ENCODE measurements around the gene LIN37.
"Not testable (repeated sequence)": the region's sequence is repeated elsewhere in the genome, so short reads cannot be mapped to it uniquely, and the experiment has no call there.

The LIN37 gene

GRCh38 chr19:35757231-35757748 is 8.9 kb downstream of the LIN37 start:
- peak overlapping the region; percentile 95 for H3K27ac Mint-ChIP-seq
- H3K9me3 Mint-ChIP-seq, result no peaks in the 10 kb centered on the region
- peaks cover 33% of the 10 kb centered on the region for H3K36me3 Mint-ChIP-seq
- H3K4me1 Mint-ChIP-seq, result peaks cover 46% of the 10 kb centered on the region
- CTCF ChIA-PET, result no interaction called here
- H3K27me3 Mint-ChIP-seq, result peaks cover 13% of the 10 kb centered on the region
- peak overlapping the region; percentile 93 for H3K4me3 Mint-ChIP-seq
- DNase-seq, result peak; percentile 46

GRCh38 chr19:35757749-35758608 is 9.6 kb downstream of the LIN37 start, which contains the start of gene PROSER3:
TSS of gene PROSER3 (plus strand) at chr19:35758176. CDS start at chr19:35758216, 40 bp downstream.
- Mint-ChIP-seq H3K4me3 (peak within 1 kb of the TSS; percentile 93), H3K36me3 (peaks cover 33% of the 10 kb centered on the region), H3K27me3 (peaks cover 13% of the 10 kb centered on the region), H3K4me1 (peaks cover 46% of the 10 kb centered on the region), H3K9me3 (no peaks in the 10 kb centered on the region), H3K27ac (peak within 1 kb of the TSS; percentile 95)
- peak; percentile 99 for DNase-seq
- CTCF ChIA-PET, result no interaction called here

DNA sequence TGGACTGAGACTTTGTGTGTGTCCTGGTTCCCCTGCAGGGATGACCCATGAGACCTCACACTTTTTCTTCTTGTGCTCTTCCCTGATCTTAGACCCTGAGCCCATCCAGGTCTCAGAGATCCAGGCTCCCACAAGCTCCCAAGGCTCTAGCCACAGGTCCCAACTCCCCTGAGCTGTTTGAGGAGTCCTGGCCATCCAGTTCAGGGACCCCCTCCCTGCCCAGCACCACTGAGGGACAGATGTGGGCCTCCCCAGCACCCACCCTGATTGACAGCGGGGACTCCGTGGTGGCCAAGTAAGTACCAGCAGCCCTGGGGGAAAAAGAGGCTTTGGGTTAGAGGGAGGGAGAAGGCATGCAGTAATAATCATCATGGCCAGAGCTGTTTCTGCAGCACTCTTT is 11.3 kb downstream of the LIN37 start:
- peaks cover 26% of the 10 kb centered on the region for H3K36me3 Mint-ChIP-seq
- H3K27me3 Mint-ChIP-seq, result peaks cover 13% of the 10 kb centered on the region
- no peak for DNase-seq
- peak overlapping the region; percentile 93 for H3K4me3 Mint-ChIP-seq
- CTCF ChIA-PET, result no interaction called here
- H3K27ac Mint-ChIP-seq, result peak overlapping the region; percentile 66
- peaks cover 46% of the 10 kb centered on the region for H3K4me1 Mint-ChIP-seq
- no peaks in the 10 kb centered on the region for H3K9me3 Mint-ChIP-seq

DNA sequence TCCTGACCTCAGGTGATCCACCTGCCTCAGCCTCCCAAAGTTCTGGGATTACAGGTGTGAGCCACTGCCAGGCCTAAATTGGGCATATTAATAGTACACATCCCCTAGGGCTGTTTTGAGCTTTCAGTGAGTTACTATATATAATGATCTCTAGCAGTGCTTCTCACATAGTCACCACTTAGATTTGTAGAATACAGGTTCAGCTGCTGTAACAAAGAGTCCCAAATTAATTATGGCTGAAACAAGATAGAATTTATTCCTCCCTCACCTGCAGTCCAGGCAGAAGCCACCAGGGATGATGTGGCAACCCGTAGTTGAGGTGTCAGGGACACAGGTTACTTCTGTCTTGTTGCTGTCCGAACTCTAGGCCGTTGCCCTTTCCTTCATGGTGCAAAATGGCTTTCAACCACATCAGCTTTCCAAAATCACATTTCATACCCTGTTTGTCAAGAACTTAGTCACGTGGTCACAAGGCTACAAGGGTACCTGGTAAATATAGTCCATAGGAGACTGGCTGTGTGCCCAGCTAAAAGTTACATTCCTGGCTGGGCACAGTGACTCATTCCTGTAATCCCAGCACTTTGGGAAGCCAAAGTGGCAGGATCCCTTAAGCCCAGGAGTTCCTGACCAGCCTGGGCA is 12.5 kb downstream of the LIN37 start:
- Mint-ChIP-seq H3K27me3 (peaks cover 13% of the 10 kb centered on the region), H3K27ac (no peak overlapping the region), H3K36me3 (peaks cover 26% of the 10 kb centered on the region), H3K9me3 (no peaks in the 10 kb centered on the region), H3K4me1 (peaks cover 42% of the 10 kb centered on the region), H3K4me3 (no peak overlapping the region)
- CTCF ChIA-PET, result no interaction called here
- DNase-seq, result no peak

- Mint-ChIP-seq H3K4me3 (no peak overlapping the region), H3K27ac (no peak overlapping the region), H3K27me3 (no peaks in the 10 kb centered on the region), H3K9me3 (no peaks in the 10 kb centered on the region), H3K36me3 (peaks cover 27% of the 10 kb centered on the region), H3K4me1 (peaks cover 10% of the 10 kb centered on the region)
- no peak for DNase-seq
- CTCF ChIA-PET, result interaction anchor here (1.0 to 1.3 kb wide), 2 partner anchors 12 to 14 kb away, joined by 3 read pairs; no protein-coding TSS in a partner anchor
Observed at GRCh38 chr19:35764432-35765315, 16.3 kb downstream of the LIN37 start.

DNA sequence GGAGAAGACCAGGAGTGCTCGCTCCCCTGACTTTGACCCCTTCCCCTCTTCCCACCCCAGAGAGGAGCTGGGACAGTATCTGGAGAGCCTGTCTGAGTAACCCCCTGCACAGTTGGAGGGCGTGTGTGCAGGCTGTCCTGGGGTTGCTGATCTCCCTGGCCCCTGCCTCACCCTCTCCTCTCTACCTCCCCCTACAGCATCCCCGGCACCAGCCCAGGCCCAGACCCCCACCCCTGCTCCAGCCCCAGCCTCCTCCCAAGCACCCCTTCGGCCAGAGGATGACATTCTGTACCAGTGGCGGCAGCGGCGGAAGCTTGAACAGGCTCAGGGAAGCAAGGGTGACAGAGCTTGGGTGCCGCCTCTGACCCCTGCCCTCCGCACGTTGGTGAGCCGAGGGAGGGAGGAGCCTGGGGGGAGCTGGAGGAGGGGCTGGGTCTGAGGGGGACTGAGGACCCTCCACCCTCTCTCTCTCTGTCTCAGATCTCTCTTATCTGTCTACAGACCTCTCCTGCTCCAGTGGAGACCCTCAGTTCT is 18.3 kb downstream of the LIN37 start:
- Mint-ChIP-seq H3K9me3 (no peaks in the 10 kb centered on the region), H3K27ac (no peak overlapping the region), H3K4me3 (no peak overlapping the region), H3K36me3 (peaks cover 21% of the 10 kb centered on the region), H3K27me3 (no peaks in the 10 kb centered on the region), H3K4me1 (peaks cover 5% of the 10 kb centered on the region)
- DNase-seq, result no peak
- CTCF ChIA-PET, result interaction anchor here (0.8 kb wide), 1 partner anchor 14 kb away, joined by 3 read pairs; no protein-coding TSS in a partner anchor

GRCh38 chr19:35767288-35768081 is 19.1 kb downstream of the LIN37 start:
- no peak for DNase-seq
- CTCF ChIA-PET, result interaction anchor here (1.0 kb wide), 1 partner anchor 52 kb away, joined by 3 read pairs; no protein-coding TSS in a partner anchor
- H3K9me3 Mint-ChIP-seq, result no peaks in the 10 kb centered on the region
- no peak overlapping the region for H3K27ac Mint-ChIP-seq
- peaks cover 3% of the 10 kb centered on the region for H3K4me1 Mint-ChIP-seq
- H3K36me3 Mint-ChIP-seq, result peaks cover 16% of the 10 kb centered on the region
- H3K4me3 Mint-ChIP-seq, result no peak overlapping the region
- no peaks in the 10 kb centered on the region for H3K27me3 Mint-ChIP-seq

GRCh38 chr19:35768082-35768421 is 19.7 kb downstream of the LIN37 start:
- CTCF ChIA-PET, result interaction anchor here (1.0 kb wide), 1 partner anchor 52 kb away, joined by 3 read pairs; no protein-coding TSS in a partner anchor

GRCh38 chr19:35772362-35772761 is 24.0 kb downstream of the LIN37 start:
- DNase-seq, CTCF ChIA-PET, H3K27ac Mint-ChIP-seq, H3K27me3 Mint-ChIP-seq, H3K4me3 Mint-ChIP-seq, H3K9me3 Mint-ChIP-seq: not testable (repeated sequence)
- Mint-ChIP-seq H3K4me1 (peaks cover 25% of the 10 kb centered on the region), H3K36me3 (peaks cover 17% of the 10 kb centered on the region)

More at GRCh38 chr19:35768082-35768421, 19.7 kb downstream of the LIN37 start:
- Mint-ChIP-seq H3K4me3 (no peak overlapping the region), H3K9me3 (no peaks in the 10 kb centered on the region), H3K36me3 (peaks cover 16% of the 10 kb centered on the region), H3K4me1 (peaks cover 3% of the 10 kb centered on the region), H3K27ac (no peak overlapping the region), H3K27me3 (no peaks in the 10 kb centered on the region)
- DNase-seq, result no peak

DNA sequence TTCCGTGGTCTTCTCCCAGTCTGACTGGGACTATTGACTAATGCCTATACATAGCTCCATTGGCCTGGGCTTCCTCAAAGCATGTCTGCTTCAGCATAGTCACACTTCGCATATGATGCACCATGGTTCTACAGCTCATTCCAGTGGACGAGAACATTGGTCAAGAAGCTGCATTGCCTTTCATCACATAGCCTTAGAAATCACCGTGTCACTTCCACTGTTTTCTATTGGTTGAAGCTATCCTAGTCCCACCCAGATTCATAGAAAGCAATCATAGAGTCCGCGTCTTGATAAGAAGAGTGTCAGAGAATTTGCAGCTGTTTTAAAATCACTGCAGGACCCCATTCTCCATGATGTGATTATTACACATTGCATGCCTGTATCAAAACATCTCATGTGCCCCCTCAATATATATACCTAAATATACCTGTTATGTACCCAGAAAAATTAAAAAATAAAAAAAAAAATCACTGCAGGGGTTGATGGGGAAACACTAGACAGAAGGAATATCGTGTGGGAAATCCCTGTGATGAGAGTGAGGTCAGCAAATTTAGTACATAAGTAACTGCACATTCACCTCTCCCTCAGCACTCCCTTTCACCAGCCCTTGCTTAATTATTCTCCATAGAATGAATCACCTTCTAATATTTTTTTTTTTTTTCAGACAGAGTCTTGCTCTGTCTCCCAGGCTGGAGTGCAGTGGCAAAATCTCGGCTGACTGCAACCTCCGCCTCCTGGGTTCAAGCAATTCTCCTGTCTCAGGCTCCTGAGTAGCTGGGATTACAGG is 24.8 kb downstream of the LIN37 start:
- H3K4me1 Mint-ChIP-seq, result peaks cover 31% of the 10 kb centered on the region
- no peak overlapping the region for H3K27ac Mint-ChIP-seq
- no peaks in the 10 kb centered on the region for H3K27me3 Mint-ChIP-seq
- H3K36me3 Mint-ChIP-seq, result peaks cover 20% of the 10 kb centered on the region
- DNase-seq, result no peak
- no peaks in the 10 kb centered on the region for H3K9me3 Mint-ChIP-seq
- H3K4me3 Mint-ChIP-seq, result no peak overlapping the region
- CTCF ChIA-PET, result no interaction called here

DNA sequence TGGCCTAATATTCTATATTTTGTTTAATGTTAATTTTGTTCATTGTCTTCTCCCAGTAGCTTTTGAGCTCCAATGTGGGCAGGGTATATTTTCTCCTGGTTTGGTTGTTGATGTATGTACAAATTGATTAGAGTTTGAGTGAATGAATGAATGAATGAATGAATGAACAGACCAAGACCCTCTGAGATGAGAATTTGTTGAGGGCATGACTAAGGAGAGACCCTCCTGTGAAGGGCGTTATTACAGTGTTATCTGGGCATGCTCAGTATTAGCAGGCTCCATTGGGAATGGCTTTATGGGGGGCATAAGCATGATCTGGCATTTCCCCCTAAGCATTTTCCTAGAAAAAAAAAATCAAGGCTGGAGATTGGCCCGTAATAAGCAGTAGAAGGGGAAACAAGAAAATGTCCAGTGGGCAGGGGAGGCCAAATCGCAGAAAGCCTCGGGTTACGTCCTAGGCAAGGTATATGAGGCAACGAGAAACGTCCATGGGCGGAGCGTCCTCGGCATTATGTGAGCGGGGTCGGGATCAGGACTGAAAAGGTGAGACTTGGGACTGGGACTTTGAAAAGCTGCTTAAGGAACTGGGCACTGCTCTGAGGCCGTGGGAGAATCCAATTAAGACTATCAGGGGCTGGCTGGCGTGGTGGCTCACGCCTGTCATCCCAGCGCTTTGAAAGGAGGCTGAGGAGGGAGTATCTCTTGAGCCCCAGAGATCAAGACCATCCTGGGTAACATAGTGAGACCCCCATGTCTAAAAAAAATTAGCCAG is 26.1 kb downstream of the LIN37 start:
- peak overlapping the region; percentile 81 for H3K4me3 Mint-ChIP-seq
- no peaks in the 10 kb centered on the region for H3K27me3 Mint-ChIP-seq
- H3K27ac Mint-ChIP-seq, result no peak overlapping the region
- DNase-seq, result no peak
- peaks cover 22% of the 10 kb centered on the region for H3K36me3 Mint-ChIP-seq
- H3K9me3 Mint-ChIP-seq, result no peaks in the 10 kb centered on the region
- CTCF ChIA-PET, result no interaction called here
- H3K4me1 Mint-ChIP-seq, result peaks cover 31% of the 10 kb centered on the region

DNA sequence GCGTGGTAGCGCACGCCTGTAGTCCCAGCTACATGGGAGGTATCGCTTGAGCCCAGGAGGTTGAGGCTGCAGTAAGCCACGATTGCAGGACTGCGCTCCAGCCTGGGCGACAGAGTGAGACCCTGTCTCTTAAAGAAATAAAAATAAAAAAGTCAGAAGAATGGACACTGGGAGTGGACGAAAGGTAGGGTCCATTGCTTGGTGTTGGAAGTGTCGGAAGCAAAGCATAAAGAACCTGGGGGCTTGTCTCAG is 26.6 kb downstream of the LIN37 start:
- Mint-ChIP-seq H3K4me1 (peaks cover 31% of the 10 kb centered on the region), H3K36me3 (peaks cover 26% of the 10 kb centered on the region), H3K9me3 (no peaks in the 10 kb centered on the region), H3K27ac (no peak overlapping the region), H3K27me3 (no peaks in the 10 kb centered on the region), H3K4me3 (peak overlapping the region; percentile 81)
- no peak for DNase-seq
- CTCF ChIA-PET, result no interaction called here
